ENCODE measurements around the gene RYR1.

RYR1 gene

GRCh38 chr19:38484747-38485146 lies 51.3 kb downstream of the RYR1 start:
- TF ChIP-seq CTCF (IDR thresholded peaks at IDR 0.05) (no peak), ZFX (IDR thresholded peaks at IDR 0.05; ENCODE audit: borderline replicate concordance) (no peak)

GRCh38 chr19:38485541-38486285 lies 52.2 kb downstream of the RYR1 start:
- no peak overlapping the region for H3K27ac ChIP-seq
- TF ChIP-seq ZFX (IDR thresholded peaks at IDR 0.05; ENCODE audit: borderline replicate concordance) = no peak
- TF ChIP-seq CTCF (IDR thresholded peaks at IDR 0.05) = no peak

More at GRCh38 chr19:38484747-38485146, 51.3 kb downstream of the RYR1 start:
- no peak overlapping the region for H3K27ac ChIP-seq

GRCh38 chr19:38486731-38487336 lies 53.3 kb downstream of the RYR1 start:
- TF ChIP-seq CTCF (IDR thresholded peaks at IDR 0.05) = no peak
- no peak for TF ChIP-seq ZFX (IDR thresholded peaks at IDR 0.05; ENCODE audit: borderline replicate concordance)
- H3K27ac ChIP-seq = no peak overlapping the region

GRCh38 chr19:38488096-38488495 lies 54.6 kb downstream of the RYR1 start:
- no peak overlapping the region for H3K27ac ChIP-seq
- TF ChIP-seq ZFX (IDR thresholded peaks at IDR 0.05; ENCODE audit: borderline replicate concordance) = no peak
- no peak for TF ChIP-seq CTCF (IDR thresholded peaks at IDR 0.05)

GRCh38 chr19:38488776-38489481 lies 55.4 kb downstream of the RYR1 start:
- TF ChIP-seq ZFX (IDR thresholded peaks at IDR 0.05; ENCODE audit: borderline replicate concordance) (no peak), CTCF (IDR thresholded peaks at IDR 0.05) (no peak)
- no peak overlapping the region for H3K27ac ChIP-seq

GRCh38 chr19:38490861-38491260 lies 57.4 kb downstream of the RYR1 start:
- TF ChIP-seq ZFX (IDR thresholded peaks at IDR 0.05; ENCODE audit: borderline replicate concordance) (no peak), CTCF (IDR thresholded peaks at IDR 0.05) (no peak)
- no peak overlapping the region for H3K27ac ChIP-seq

Measured in 22Rv1 (cell line).